ENCODE results near the gene ATAD5.

ATAD5 gene

GRCh38 chr17:30832438-30833124, 815 bp downstream of the ATAD5 start:
- ChIA-PET CTCF (no interaction called here), POLR2A (interaction anchor here (1.0 to 1.6 kb wide), 7 partner anchors 8 to 356 kb away, joined by 3 to 5 read pairs (median 4); partner anchors contain the start of gene CRLF3)
- TF ChIP-seq CTBP1 (IDR thresholded peaks at IDR 0.05; ENCODE audit: borderline replicate concordance) (no peak), ZNF384 (IDR thresholded peaks at IDR 0.05) (no peak), HDGF (IDR thresholded peaks at IDR 0.05; ENCODE audit: borderline replicate concordance) (no peak), ELF4 (IDR thresholded peaks at IDR 0.05) (no peak), BHLHE40 (IDR thresholded peaks at IDR 0.05; ENCODE audit: borderline replicate concordance) (no peak), ARNT (IDR thresholded peaks at IDR 0.05) (no peak)
- DNase-seq (ENCODE audit: extremely low spot score): no peak

GRCh38 chr17:30838202-30838807, 6.5 kb downstream of the ATAD5 start:
- POLR2A ChIA-PET: no interaction called here
- CTCF ChIA-PET: interaction anchor here (0.8 kb wide), 1 partner anchor 13 kb away, joined by 4 read pairs; no protein-coding TSS in a partner anchor
- TF ChIP-seq ELF4 (IDR thresholded peaks at IDR 0.05): no peak
- TF ChIP-seq SUZ12 (IDR thresholded peaks at IDR 0.05): no peak
- TF ChIP-seq FOXA1 (IDR thresholded peaks at IDR 0.05): no peak
- TF ChIP-seq HDGF (IDR thresholded peaks at IDR 0.05; ENCODE audit: borderline replicate concordance): no peak
- TF ChIP-seq TARDBP (IDR thresholded peaks at IDR 0.05): no peak
- no peak for TF ChIP-seq L3MBTL2 (conservative IDR thresholded peaks at IDR 0.05)
- no peak for TF ChIP-seq FOXM1 (IDR thresholded peaks at IDR 0.05; ENCODE audit: borderline replicate concordance)
- DNase-seq (ENCODE audit: extremely low spot score): no peak

GRCh38 chr17:30840771-30841170, 9.0 kb downstream of the ATAD5 start:
- CTCF ChIA-PET: interaction anchor here (2.1 kb wide), 1 partner anchor 17 kb away, joined by 10 read pairs; the partner anchor contains the start of gene CRLF3
- no peak for TF ChIP-seq SP1 (IDR thresholded peaks at IDR 0.05)
- no peak for TF ChIP-seq PKNOX1 (IDR thresholded peaks at IDR 0.05)
- no peak for TF ChIP-seq L3MBTL2 (conservative IDR thresholded peaks at IDR 0.05)
- no peak for TF ChIP-seq FOXK2 (IDR thresholded peaks at IDR 0.05)
- no peak for TF ChIP-seq ZNF384 (IDR thresholded peaks at IDR 0.05)
- no peak for TF ChIP-seq ELF4 (IDR thresholded peaks at IDR 0.05)
- DNase-seq (ENCODE audit: extremely low spot score): no peak
- POLR2A ChIA-PET: interaction anchor here (0.7 to 1.2 kb wide), 2 partner anchors 9 to 16 kb away, joined by 3 to 4 read pairs; partner anchors contain the start of genes ATAD5 and CRLF3

GRCh38 chr17:30848021-30848420, 16.3 kb downstream of the ATAD5 start:
- POLR2A ChIA-PET: interaction anchor here (1.3 kb wide), 1 partner anchor 17 kb away, joined by 3 read pairs; the partner anchor contains the start of gene ATAD5
- no peak for DNase-seq (ENCODE audit: extremely low spot score)
- no peak for TF ChIP-seq TARDBP (IDR thresholded peaks at IDR 0.05)
- no peak for TF ChIP-seq ARNT (IDR thresholded peaks at IDR 0.05)
- TF ChIP-seq LEF1 (IDR thresholded peaks at IDR 0.05; ENCODE audit: borderline replicate concordance): no peak
- TF ChIP-seq SP1 (IDR thresholded peaks at IDR 0.05): no peak
- no peak for TF ChIP-seq FOXA1 (IDR thresholded peaks at IDR 0.05)
- TF ChIP-seq SUZ12 (IDR thresholded peaks at IDR 0.05): no peak
- no peak for TF ChIP-seq BHLHE40 (IDR thresholded peaks at IDR 0.05; ENCODE audit: borderline replicate concordance)
- CTCF ChIA-PET: no interaction called here

- ChIA-PET POLR2A (no interaction called here), CTCF (no interaction called here)
- no peak for DNase-seq (ENCODE audit: extremely low spot score)
- TF ChIP-seq ZNF384 (IDR thresholded peaks at IDR 0.05): no peak
- TF ChIP-seq FOXA1 (IDR thresholded peaks at IDR 0.05): no peak
- TF ChIP-seq FOXK2 (IDR thresholded peaks at IDR 0.05): no peak
- TF ChIP-seq SUZ12 (IDR thresholded peaks at IDR 0.05): no peak
- no peak for TF ChIP-seq L3MBTL2 (conservative IDR thresholded peaks at IDR 0.05)
Observed at GRCh38 chr17:30854146-30854545, 22.4 kb downstream of the ATAD5 start.

- ChIA-PET POLR2A (interaction anchor here (0.9 to 1.3 kb wide), 2 partner anchors 8 to 40 kb away, joined by 3 to 5 read pairs; no protein-coding TSS in a partner anchor), CTCF (no interaction called here)
- DNase-seq (ENCODE audit: extremely low spot score): no peak
- TF ChIP-seq LEF1 (IDR thresholded peaks at IDR 0.05; ENCODE audit: borderline replicate concordance) (no peak), SP1 (IDR thresholded peaks at IDR 0.05) (no peak), ELF4 (IDR thresholded peaks at IDR 0.05) (no peak), FOXK2 (IDR thresholded peaks at IDR 0.05) (no peak), L3MBTL2 (conservative IDR thresholded peaks at IDR 0.05) (no peak), PKNOX1 (IDR thresholded peaks at IDR 0.05) (no peak), BHLHE40 (IDR thresholded peaks at IDR 0.05; ENCODE audit: borderline replicate concordance) (no peak), FOXM1 (IDR thresholded peaks at IDR 0.05; ENCODE audit: borderline replicate concordance) (no peak), ARNT (IDR thresholded peaks at IDR 0.05) (no peak), NFRKB (IDR thresholded peaks at IDR 0.05) (no peak), SUZ12 (IDR thresholded peaks at IDR 0.05) (no peak), CTBP1 (IDR thresholded peaks at IDR 0.05; ENCODE audit: borderline replicate concordance) (no peak), HDGF (IDR thresholded peaks at IDR 0.05; ENCODE audit: borderline replicate concordance) (no peak)
Observed at GRCh38 chr17:30858556-30859250, 26.9 kb downstream of the ATAD5 start.

GRCh38 chr17:30864636-30865035, 32.9 kb downstream of the ATAD5 start:
- TF ChIP-seq TARDBP (IDR thresholded peaks at IDR 0.05) (no peak), CTBP1 (IDR thresholded peaks at IDR 0.05; ENCODE audit: borderline replicate concordance) (no peak), ARNT (IDR thresholded peaks at IDR 0.05) (no peak), BHLHE40 (IDR thresholded peaks at IDR 0.05; ENCODE audit: borderline replicate concordance) (no peak), HDGF (IDR thresholded peaks at IDR 0.05; ENCODE audit: borderline replicate concordance) (no peak), L3MBTL2 (conservative IDR thresholded peaks at IDR 0.05) (no peak), ELF4 (IDR thresholded peaks at IDR 0.05) (no peak), FOXK2 (IDR thresholded peaks at IDR 0.05) (no peak), ZNF384 (IDR thresholded peaks at IDR 0.05) (no peak), LEF1 (IDR thresholded peaks at IDR 0.05; ENCODE audit: borderline replicate concordance) (no peak), FOXA1 (IDR thresholded peaks at IDR 0.05) (no peak), SUZ12 (IDR thresholded peaks at IDR 0.05) (no peak), NFRKB (IDR thresholded peaks at IDR 0.05) (no peak)
- DNase-seq (ENCODE audit: extremely low spot score): no peak
- ChIA-PET CTCF (no interaction called here), POLR2A (no interaction called here)
